Measurements from ENCODE around the gene SLC25A3.

GRCh38 chr12:98601924-98602323, 8.4 kb downstream of the SLC25A3 start:
- no peak for TF ChIP-seq CTCF (IDR thresholded peaks at IDR 0.05)
- no peak for TF ChIP-seq POLR2A (IDR thresholded peaks at IDR 0.05)
